ENCODE data around the gene GRK5.

GRK5 gene

GRCh38 chr10:119502618-119503155 is 295.3 kb downstream of the GRK5 start:
- DNase-seq (ENCODE audit: low read depth in 2 of 2) = no peak

GRCh38 chr10:119503821-119504220 is 296.4 kb downstream of the GRK5 start:
- DNase-seq (ENCODE audit: low read depth in 2 of 2) = no peak

GRCh38 chr10:119504651-119505050 is 297.3 kb downstream of the GRK5 start:
- no peak for DNase-seq (ENCODE audit: low read depth in 2 of 2)

GRCh38 chr10:119505131-119505551 is 297.8 kb downstream of the GRK5 start:
- no peak for DNase-seq (ENCODE audit: low read depth in 2 of 2)

All from fibroblast of skin of left biceps (primary cell).